A673 (cell line): ENCODE data around the gene STYXL1. TPM values are rescaled to one million over a fixed set of nuclear protein-coding genes. Genes with fewer than 3 reads are reported as not detected.

Source experiments
- BruUV-seq: library from RNA; stranded (reverse); fragments of 400-500 nt; replicated peaks from 2 replicates; lab custom pipeline; 2021; lab: Mats Ljungman, UMichigan
- CTCF ChIA-PET: fragments of 300-600 bp; sonication (Branson Sonifier 250); formaldehyde crosslinking; loops from one replicate; lab custom pipeline; 2022; ENCODE audit warnings: antibody characterized with exemption; lab: Charles Lee
- POLR2A ChIA-PET: fragments of 300-600 bp; sonication (Branson Sonifier 250); formaldehyde crosslinking; loops from one replicate; lab custom pipeline; 2022; ENCODE audit warnings: antibody characterized with exemption; ENCODE audit not compliant: low non-redundant PET; lab: Charles Lee
- DNase-seq: peaks from one replicate; pipeline ENCODE4 v3.0.0-alpha.2; 2015; ENCODE audit warnings: low spot score
- H3K27ac ChIP-seq: fragments of 200-600 bp; sonication (generic); 2 replicates; pipeline ENCODE4 v1.5.1; 2016; ENCODE audit warnings: mixed run types, low read depth, mild to moderate bottlenecking, mixed read lengths, antibody characterized with exemption, low read length; ENCODE audit not compliant: poor library complexity, severe bottlenecking
- H3K27me3 ChIP-seq: fragments of 200-600 bp; sonication (generic); replicated peaks from 2 replicates; pipeline ENCODE4 v1.6.1; 2017; ENCODE audit warnings: mixed run types, low read depth, mild to moderate bottlenecking, mixed read lengths, antibody characterized with exemption, low read length; ENCODE audit not compliant: insufficient read depth, poor library complexity
- H3K36me3 ChIP-seq: fragments of 200-600 bp; sonication (generic); 2 replicates; pipeline ENCODE4 v1.6.1; 2016; ENCODE audit warnings: mixed run types, mild to moderate bottlenecking, mixed read lengths, antibody characterized with exemption, low read length; ENCODE audit not compliant: insufficient read depth, poor library complexity, severe bottlenecking
- H3K4me1 ChIP-seq: fragments of 200-600 bp; sonication (generic); 2 replicates; pipeline ENCODE4 v1.6.1; 2017; ENCODE audit warnings: mixed run types, mild to moderate bottlenecking, mixed read lengths, antibody characterized with exemption, low read length; ENCODE audit not compliant: insufficient read depth, poor library complexity, severe bottlenecking
- H3K4me3 ChIP-seq: fragments of 200-600 bp; sonication (generic); 2 replicates; pipeline ENCODE4 v1.5.1; 2016; ENCODE audit warnings: low read depth, mixed run types, mild to moderate bottlenecking, mixed read lengths, low read length; ENCODE audit not compliant: poor library complexity, severe bottlenecking
- H3K9me3 ChIP-seq: fragments of 200-600 bp; sonication (generic); 2 replicates; pipeline ENCODE4 v1.6.1; 2016; ENCODE audit warnings: mixed run types, low read depth, mild to moderate bottlenecking, mixed read lengths, antibody characterized with exemption, low read length; ENCODE audit not compliant: poor library complexity, severe bottlenecking
- CTCF ChIP-seq: fragments of 300-800, 200-600 bp; sonication (generic); conservative IDR thresholded peaks from 2 replicates; pipeline ENCODE4 v1.5.1; 2017; ENCODE audit warnings: low read depth, mild to moderate bottlenecking, antibody characterized with exemption, low read length, moderate library complexity, mixed read lengths
- EZH2 ChIP-seq: fragments of 200-600 bp; sonication (generic); IDR thresholded peaks from 2 replicates; pipeline ENCODE4 v1.6.1; 2017; ENCODE audit warnings: borderline replicate concordance, low read depth, mild to moderate bottlenecking, mixed read lengths, antibody characterized with exemption, low read length; ENCODE audit not compliant: poor library complexity, severe bottlenecking
- intact Hi-C: fragments of 100-400 bp; cut with micrococcal nuclease; formaldehyde crosslinking; loops from one replicate; pipeline ENCODE4 v1.10.0; 2022; ENCODE audit not compliant: unreplicated experiment
- total RNA-seq: library from RNA; stranded (reverse); gene quantifications from 2 replicates; pipeline ENCODE4 v1.2.3, GENCODE V29; 2021

The STYXL1 gene
- total RNA-seq, 1 experiment from 2014 or later: 36.3 TPM

GRCh38 chr7:75968561-75969001, 79.2 kb downstream of the STYXL1 start:
- no peaks in the 10 kb centered on the region for H3K27me3 ChIP-seq
- intact Hi-C loops: no loop called here
- CTCF ChIA-PET: no interaction called here
- H3K4me3 ChIP-seq: no peak overlapping the region
- DNase-seq: no peak
- no peaks in the 10 kb centered on the region for H3K9me3 ChIP-seq
- no TSS peak for BruUV-seq
- TF ChIP-seq EZH2 (no peak), CTCF (no peak)
- POLR2A ChIA-PET: no interaction called here
- no peak overlapping the region for H3K27ac ChIP-seq
- peaks cover 8% of the 10 kb centered on the region for H3K36me3 ChIP-seq
- no peaks in the 10 kb centered on the region for H3K4me1 ChIP-seq

- Histone ChIP-seq H3K36me3 (peaks cover 8% of the 10 kb centered on the region), H3K27me3 (no peaks in the 10 kb centered on the region), H3K27ac (no peak overlapping the region), H3K4me3 (no peak overlapping the region), H3K4me1 (no peaks in the 10 kb centered on the region), H3K9me3 (no peaks in the 10 kb centered on the region)
- intact Hi-C loops: no loop called here
- ChIA-PET CTCF (no interaction called here), POLR2A (no interaction called here)
- BruUV-seq: no TSS peak
- no peak for TF ChIP-seq CTCF
- no peak for TF ChIP-seq EZH2
- no peak for DNase-seq
Observed at GRCh38 chr7:75968012-75968411, 79.8 kb downstream of the STYXL1 start.

- ChIA-PET CTCF (no interaction called here), POLR2A (no interaction called here)
- H3K4me3 ChIP-seq: no peak overlapping the region
- no peaks in the 10 kb centered on the region for H3K9me3 ChIP-seq
- H3K4me1 ChIP-seq: no peaks in the 10 kb centered on the region
- no peak for TF ChIP-seq CTCF
- TF ChIP-seq EZH2: no peak
- intact Hi-C loops: no loop called here
- H3K27ac ChIP-seq: no peak overlapping the region
- H3K36me3 ChIP-seq: peaks cover 7% of the 10 kb centered on the region
- BruUV-seq: no TSS peak
- no peaks in the 10 kb centered on the region for H3K27me3 ChIP-seq
- no peak for DNase-seq
Observed at GRCh38 chr7:75967487-75967997, 80.3 kb downstream of the STYXL1 start.
